ENCODE measurements around the gene AFTPH.

GRCh38 chr2:64538764-64539433 lies 14.8 kb downstream of the AFTPH start:
- TF ChIP-seq CTCF (conservative IDR thresholded peaks at IDR 0.05; ENCODE audit: low read depth, low read length) = no peak
- no peak for TF ChIP-seq EZH2 (IDR thresholded peaks at IDR 0.05; ENCODE audit: borderline replicate concordance, low read depth, low read length, poor library complexity, severe bottlenecking)
